Spleen (tissue), 7 donors: ENCODE data around the gene MGST2.

Experiments
- CTCF ChIP-seq, 11 experiments: fragments of 200-600 bp in 7 of 11; fragments of 450-650 bp in 4 of 11; sonication (generic) in 4 of 11; IDR thresholded peaks in 8 of 11; conservative IDR thresholded peaks in 3 of 11; 1 replicate in 7 of 11; 2 replicates in 4 of 11; pipeline versions ENCODE4 v1.4.0 to v1.8.0; 2016 to 2021; ENCODE audit warnings: antibody characterized with exemption in 11 of 11, inconsistent platforms in 4 of 11, mild to moderate bottlenecking in 1 of 11
- POLR2A ChIP-seq, 3 donors: fragments of 450-650 bp; IDR thresholded peaks; one replicate each; pipeline ENCODE4 v1.5.1; 2017; ENCODE audit warnings: antibody characterized with exemption in 3 of 3, mild to moderate bottlenecking in 1 of 3
- POLR2AphosphoS5 ChIP-seq, 3 donors: sonication (generic); formaldehyde crosslinking; IDR thresholded peaks; one replicate each; pipeline ENCODE4 v1.5.1; 2017; ENCODE audit warnings: antibody characterized with exemption in 3 of 3
- donor health status: DM: no; HTN: no; CAD: no; lungs with moderate emphysema.
- donor health status: DM: no; HTN: no; CAD: no.
- donor health status: DM: no; HTN: no; CAD: no.

GRCh38 chr4:139728146-139728545, 62.5 kb downstream of the MGST2 start:
- TF ChIP-seq CTCF (IDR thresholded peaks at IDR 0.05 in 8 of 11, conservative IDR thresholded peaks at IDR 0.05 in 3 of 11), result no peak
- TF ChIP-seq POLR2A (IDR thresholded peaks at IDR 0.05), result no peak
- TF ChIP-seq POLR2AphosphoS5 (IDR thresholded peaks at IDR 0.05), result no peak
